Activated naive CD8-positive, alpha-beta T cell treated with anti-CD3 and anti-CD28 coated beads, Interleukin-2, amount 50 U/mL, for 24 hours (primary cell): ENCODE data around the gene AFAP1.

Experiments used
- ATAC-seq: fragments of 150-1000 bp; cut with Tn5 transposase; one replicate; pipeline ENCODE4 v1.10.0; 2021
- DNase-seq: peaks from one replicate; pipeline ENCODE4 v3.0.0; 2021
- H3K27ac Mint-ChIP-seq: one replicate; pipeline ENCODE4 v1.8.0; 2021; ENCODE audit warnings: mild to moderate bottlenecking, mixed read lengths
- H3K27me3 Mint-ChIP-seq: one replicate; pipeline ENCODE4 v1.8.0; 2021; ENCODE audit warnings: mixed read lengths
- H3K36me3 Mint-ChIP-seq: one replicate; pipeline ENCODE4 v1.8.0; 2021; ENCODE audit warnings: low read depth, mixed read lengths
- H3K4me1 Mint-ChIP-seq: one replicate; pipeline ENCODE4 v1.8.0; 2021; ENCODE audit warnings: mixed read lengths
- H3K4me3 Mint-ChIP-seq: one replicate; pipeline ENCODE4 v1.8.0; 2021; ENCODE audit warnings: mild to moderate bottlenecking, moderate library complexity, mixed read lengths
- H3K9me3 Mint-ChIP-seq: one replicate; pipeline ENCODE4 v1.8.0; 2021; ENCODE audit warnings: mixed read lengths

The AFAP1 gene

GRCh38 chr4:7976025-7976424, 36.4 kb upstream of the AFAP1 start:
- H3K36me3 Mint-ChIP-seq: peaks cover 2% of the 10 kb centered on the region
- H3K9me3 Mint-ChIP-seq: no peaks in the 10 kb centered on the region
- H3K27ac Mint-ChIP-seq: no peak overlapping the region
- DNase-seq: no peak
- no peak overlapping the region for H3K4me3 Mint-ChIP-seq
- H3K27me3 Mint-ChIP-seq: no peaks in the 10 kb centered on the region
- peaks cover 32% of the 10 kb centered on the region for H3K4me1 Mint-ChIP-seq
- ATAC-seq: no peak

GRCh38 chr4:7974425-7974824, 34.8 kb upstream of the AFAP1 start:
- ATAC-seq (no peak), DNase-seq (no peak)
- H3K27ac Mint-ChIP-seq: no peak overlapping the region
- peaks cover 46% of the 10 kb centered on the region for H3K4me1 Mint-ChIP-seq
- no peak overlapping the region for H3K4me3 Mint-ChIP-seq
- no peaks in the 10 kb centered on the region for H3K9me3 Mint-ChIP-seq
- no peaks in the 10 kb centered on the region for H3K27me3 Mint-ChIP-seq
- H3K36me3 Mint-ChIP-seq: peaks cover 2% of the 10 kb centered on the region

DNA sequence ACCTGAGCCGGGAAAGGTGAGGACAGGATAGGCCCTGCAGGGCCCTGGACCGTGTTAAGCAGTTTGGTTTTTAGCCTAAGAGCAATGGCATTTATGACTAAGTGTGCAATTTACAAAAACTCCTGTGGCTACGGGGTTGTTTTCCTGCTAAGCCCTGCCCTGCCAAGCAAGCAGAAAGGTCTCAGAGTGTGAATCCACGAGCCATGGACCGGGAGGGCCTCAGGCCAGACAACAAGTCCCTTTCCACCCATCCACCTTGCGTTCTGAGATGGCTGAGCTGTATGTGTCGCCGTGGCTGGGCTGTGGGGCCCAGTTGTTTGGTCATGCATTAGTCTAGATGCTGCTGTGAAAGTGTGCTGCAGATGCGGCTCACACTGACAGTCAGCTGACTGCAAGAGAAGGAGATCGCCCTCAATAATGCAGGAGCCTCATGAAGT, 33.9 kb upstream of the AFAP1 start:
- Mint-ChIP-seq H3K9me3 (no peaks in the 10 kb centered on the region), H3K36me3 (peaks cover 2% of the 10 kb centered on the region), H3K4me3 (no peak overlapping the region), H3K27me3 (no peaks in the 10 kb centered on the region), H3K4me1 (peaks cover 52% of the 10 kb centered on the region), H3K27ac (peak overlapping the region; percentile 31)
- ATAC-seq (no peak), DNase-seq (no peak)

GRCh38 chr4:7971881-7972500, 32.3 kb upstream of the AFAP1 start:
- Mint-ChIP-seq H3K27me3 (no peaks in the 10 kb centered on the region), H3K27ac (peak overlapping the region; percentile 77), H3K4me3 (peak overlapping the region; percentile 88), H3K4me1 (peaks cover 61% of the 10 kb centered on the region), H3K36me3 (peaks cover 2% of the 10 kb centered on the region), H3K9me3 (no peaks in the 10 kb centered on the region)
- ATAC-seq (peak; percentile 11), DNase-seq (no peak)

DNA sequence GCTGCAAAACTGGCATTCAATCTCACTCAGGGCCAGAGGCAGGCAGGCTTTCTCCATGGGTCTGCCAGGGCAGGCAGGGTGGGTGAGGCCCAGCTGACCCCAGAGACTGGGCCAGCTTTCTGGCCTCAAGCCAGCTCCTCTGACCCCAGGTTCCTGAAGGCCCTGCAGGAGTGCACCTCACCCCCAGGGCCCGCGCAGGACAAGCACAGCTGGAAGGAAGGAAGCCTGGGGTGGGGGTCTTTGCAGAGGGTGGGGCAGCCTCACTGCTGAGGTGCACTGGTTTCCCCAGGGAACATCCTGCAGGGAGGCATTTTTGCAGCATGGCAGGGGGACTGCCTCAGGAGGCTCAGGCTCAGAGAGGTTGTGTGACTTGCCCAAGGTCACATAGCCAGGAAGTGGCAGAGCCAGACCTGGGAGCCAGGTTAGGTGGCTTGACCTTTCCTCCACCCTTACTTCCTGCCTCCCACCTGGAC, 31.5 kb upstream of the AFAP1 start:
- Mint-ChIP-seq H3K4me3 (peak overlapping the region; percentile 88), H3K4me1 (peaks cover 61% of the 10 kb centered on the region), H3K9me3 (no peaks in the 10 kb centered on the region), H3K36me3 (peaks cover 2% of the 10 kb centered on the region), H3K27me3 (no peaks in the 10 kb centered on the region), H3K27ac (peak overlapping the region; percentile 98)
- DNase-seq (no peak), ATAC-seq (no peak)

GRCh38 chr4:7970361-7970946, 30.8 kb upstream of the AFAP1 start:
- no peaks in the 10 kb centered on the region for H3K9me3 Mint-ChIP-seq
- DNase-seq: no peak
- peak overlapping the region; percentile 88 for H3K4me3 Mint-ChIP-seq
- H3K27ac Mint-ChIP-seq: peak overlapping the region; percentile 98
- peak; percentile 2 for ATAC-seq
- no peaks in the 10 kb centered on the region for H3K27me3 Mint-ChIP-seq
- H3K36me3 Mint-ChIP-seq: peaks cover 2% of the 10 kb centered on the region
- peaks cover 65% of the 10 kb centered on the region for H3K4me1 Mint-ChIP-seq

- DNase-seq (no peak), ATAC-seq (no peak)
- peaks cover 2% of the 10 kb centered on the region for H3K36me3 Mint-ChIP-seq
- H3K27me3 Mint-ChIP-seq: no peaks in the 10 kb centered on the region
- H3K4me1 Mint-ChIP-seq: peaks cover 78% of the 10 kb centered on the region
- H3K9me3 Mint-ChIP-seq: no peaks in the 10 kb centered on the region
- no peak overlapping the region for H3K27ac Mint-ChIP-seq
- H3K4me3 Mint-ChIP-seq: no peak overlapping the region
Measured at GRCh38 chr4:7968262-7968896, 28.7 kb upstream of the AFAP1 start.

DNA sequence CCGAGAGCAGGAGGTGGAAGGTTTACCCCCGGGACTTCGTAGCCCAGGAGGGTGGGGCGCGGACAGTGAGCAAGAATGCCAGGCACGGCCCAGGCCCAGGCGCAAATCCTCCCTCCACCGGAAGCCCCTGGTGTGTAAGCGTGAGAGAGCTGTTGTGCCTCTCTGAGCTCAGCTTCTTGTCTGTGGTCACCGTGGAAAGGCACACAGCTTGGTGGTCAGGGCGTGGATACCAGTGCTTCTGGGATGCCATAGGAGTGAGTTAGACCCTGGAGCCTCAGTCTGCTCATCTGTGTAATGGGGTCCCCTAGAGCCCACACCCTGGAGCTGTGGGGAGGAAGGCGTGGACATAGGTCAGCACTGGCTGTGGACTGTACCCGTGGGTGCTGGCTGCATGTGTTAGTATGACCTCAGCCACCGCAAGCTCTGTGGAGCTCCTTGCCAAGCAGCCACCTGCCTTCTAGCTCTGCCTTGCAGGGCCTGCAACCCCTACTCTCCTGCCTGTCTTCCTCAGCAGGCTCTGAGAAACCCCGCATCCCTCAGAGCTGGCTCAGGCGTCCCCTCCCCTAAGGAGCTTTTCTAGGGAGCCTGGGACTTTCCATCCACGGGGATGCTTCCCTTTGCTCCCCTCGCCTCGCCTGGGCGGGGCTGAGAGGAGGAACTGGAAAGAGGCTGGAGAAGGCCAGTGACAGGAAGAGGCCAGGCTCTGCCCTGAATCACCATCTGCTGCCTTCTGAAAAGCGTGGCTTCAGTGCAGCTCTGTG, 28.0 kb upstream of the AFAP1 start:
- DNase-seq: no peak
- Mint-ChIP-seq H3K36me3 (peaks cover 2% of the 10 kb centered on the region), H3K27ac (no peak overlapping the region), H3K27me3 (peaks cover 4% of the 10 kb centered on the region), H3K9me3 (no peaks in the 10 kb centered on the region), H3K4me1 (peaks cover 78% of the 10 kb centered on the region), H3K4me3 (no peak overlapping the region)
- no peak for ATAC-seq

DNA sequence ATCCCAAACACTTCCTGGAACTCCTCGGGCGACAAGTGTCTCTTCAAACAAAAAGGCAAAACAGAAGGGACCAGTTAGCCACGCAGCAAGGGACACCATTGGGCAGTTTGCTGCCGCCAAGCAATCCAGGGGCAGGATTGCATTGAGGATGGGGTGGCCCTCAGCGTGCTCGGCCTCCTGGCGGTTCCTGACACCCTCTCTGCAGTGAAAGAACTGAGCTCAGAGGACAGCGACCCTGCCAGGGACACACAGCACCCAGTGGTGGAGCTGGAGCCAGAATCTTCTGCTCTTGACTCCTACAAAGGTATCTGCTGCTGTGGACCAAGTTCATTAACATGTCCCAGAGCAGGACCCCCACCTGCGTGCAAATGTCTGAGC, 27.4 kb upstream of the AFAP1 start:
- Mint-ChIP-seq H3K9me3 (no peaks in the 10 kb centered on the region), H3K27me3 (peaks cover 6% of the 10 kb centered on the region), H3K27ac (no peak overlapping the region), H3K4me1 (peaks cover 75% of the 10 kb centered on the region), H3K36me3 (no peaks in the 10 kb centered on the region), H3K4me3 (no peak overlapping the region)
- ATAC-seq: no peak
- no peak for DNase-seq

DNA sequence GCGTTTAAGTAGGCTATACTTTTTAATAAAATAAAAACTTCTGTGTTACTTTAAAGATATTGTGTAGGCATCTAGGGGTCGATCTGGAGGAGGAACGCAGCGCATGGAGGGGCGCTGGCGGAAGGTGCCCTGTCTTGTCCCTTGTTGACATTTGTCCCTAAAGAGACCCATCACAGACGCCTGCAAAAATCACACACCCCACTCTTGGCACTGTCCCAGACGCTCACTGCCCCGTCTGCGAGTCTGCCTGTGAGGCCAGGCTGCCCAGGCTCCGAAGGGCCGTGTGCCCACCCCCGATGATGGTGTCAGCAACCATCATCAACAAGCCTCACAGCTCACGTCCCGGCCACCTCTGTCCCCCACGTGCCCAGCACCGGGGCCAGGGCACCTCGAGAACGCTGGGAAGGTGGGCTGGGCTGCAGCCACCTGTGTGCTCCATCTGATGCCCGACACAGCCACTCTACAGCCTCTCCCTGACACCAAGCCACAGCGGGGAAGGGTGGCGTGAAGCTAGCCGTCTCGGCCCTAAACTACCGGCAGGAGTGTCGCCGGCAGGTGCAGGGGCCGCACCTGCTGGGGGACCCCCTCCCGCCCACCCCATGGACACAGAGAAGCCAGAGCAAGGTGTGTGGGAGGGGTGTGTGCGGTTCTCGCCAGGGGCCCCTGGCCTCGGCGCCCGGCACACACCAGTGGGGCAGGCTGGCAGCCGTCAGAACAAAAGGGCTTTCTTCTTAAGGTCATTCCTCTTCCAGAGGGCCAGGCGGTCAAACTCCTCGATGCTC, 26.8 kb upstream of the AFAP1 start:
- no peak overlapping the region for H3K27ac Mint-ChIP-seq
- H3K4me1 Mint-ChIP-seq: peaks cover 75% of the 10 kb centered on the region
- H3K27me3 Mint-ChIP-seq: peaks cover 6% of the 10 kb centered on the region
- H3K36me3 Mint-ChIP-seq: no peaks in the 10 kb centered on the region
- H3K4me3 Mint-ChIP-seq: no peak overlapping the region
- ATAC-seq: no peak
- H3K9me3 Mint-ChIP-seq: no peaks in the 10 kb centered on the region
- no peak for DNase-seq

GRCh38 chr4:7964890-7965662, 25.4 kb upstream of the AFAP1 start:
- peaks cover 3% of the 10 kb centered on the region for H3K36me3 Mint-ChIP-seq
- H3K27me3 Mint-ChIP-seq: peaks cover 8% of the 10 kb centered on the region
- peaks cover 76% of the 10 kb centered on the region for H3K4me1 Mint-ChIP-seq
- no peak overlapping the region for H3K4me3 Mint-ChIP-seq
- no peak overlapping the region for H3K27ac Mint-ChIP-seq
- no peak for ATAC-seq
- no peaks in the 10 kb centered on the region for H3K9me3 Mint-ChIP-seq
- DNase-seq: no peak

GRCh38 chr4:7964459-7964858, 24.8 kb upstream of the AFAP1 start:
- H3K4me3 Mint-ChIP-seq: no peak overlapping the region
- DNase-seq: no peak
- peak; percentile 25 for ATAC-seq
- H3K27me3 Mint-ChIP-seq: peaks cover 8% of the 10 kb centered on the region
- H3K36me3 Mint-ChIP-seq: peaks cover 3% of the 10 kb centered on the region
- H3K4me1 Mint-ChIP-seq: peaks cover 74% of the 10 kb centered on the region
- H3K27ac Mint-ChIP-seq: no peak overlapping the region
- no peaks in the 10 kb centered on the region for H3K9me3 Mint-ChIP-seq

DNA sequence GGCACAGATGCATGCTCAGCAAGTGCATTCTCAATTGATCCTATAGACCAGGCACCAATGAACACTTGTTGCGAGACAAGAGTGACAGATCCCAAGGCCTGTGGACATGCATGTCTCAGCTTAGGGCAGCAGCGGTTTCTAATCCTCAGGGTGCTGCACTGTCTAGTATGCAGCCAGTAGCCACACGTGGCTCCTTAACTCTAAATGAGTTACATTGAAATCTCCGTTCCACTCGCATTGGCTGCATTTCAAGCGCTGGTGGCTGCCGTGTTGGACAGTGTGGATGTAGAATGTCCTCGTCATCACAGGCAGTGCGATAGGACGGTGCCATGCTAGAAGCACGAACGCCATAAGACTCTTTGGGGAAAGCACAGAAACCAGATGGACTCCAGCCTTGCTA, 24.0 kb upstream of the AFAP1 start:
- peaks cover 3% of the 10 kb centered on the region for H3K36me3 Mint-ChIP-seq
- H3K27me3 Mint-ChIP-seq: peaks cover 13% of the 10 kb centered on the region
- no peak for DNase-seq
- H3K9me3 Mint-ChIP-seq: no peaks in the 10 kb centered on the region
- no peak overlapping the region for H3K4me3 Mint-ChIP-seq
- H3K4me1 Mint-ChIP-seq: peaks cover 73% of the 10 kb centered on the region
- ATAC-seq: no peak
- peak overlapping the region; percentile 26 for H3K27ac Mint-ChIP-seq
